Hepatic stellate cell (primary cell): ENCODE data around the gene TNKS2.
A peak's percentile ranks its signal among the peaks of the same experiment; 100 is the strongest.
"Not testable (repeated sequence)": the region's sequence is repeated elsewhere in the genome, so short reads cannot be mapped to it uniquely, and the experiment has no call there.

Experiments
- DNase-seq: peaks from one replicate; pipeline ENCODE4 v3.0.0; 2011; ENCODE audit warnings: low spot score

The TNKS2 gene

DNA sequence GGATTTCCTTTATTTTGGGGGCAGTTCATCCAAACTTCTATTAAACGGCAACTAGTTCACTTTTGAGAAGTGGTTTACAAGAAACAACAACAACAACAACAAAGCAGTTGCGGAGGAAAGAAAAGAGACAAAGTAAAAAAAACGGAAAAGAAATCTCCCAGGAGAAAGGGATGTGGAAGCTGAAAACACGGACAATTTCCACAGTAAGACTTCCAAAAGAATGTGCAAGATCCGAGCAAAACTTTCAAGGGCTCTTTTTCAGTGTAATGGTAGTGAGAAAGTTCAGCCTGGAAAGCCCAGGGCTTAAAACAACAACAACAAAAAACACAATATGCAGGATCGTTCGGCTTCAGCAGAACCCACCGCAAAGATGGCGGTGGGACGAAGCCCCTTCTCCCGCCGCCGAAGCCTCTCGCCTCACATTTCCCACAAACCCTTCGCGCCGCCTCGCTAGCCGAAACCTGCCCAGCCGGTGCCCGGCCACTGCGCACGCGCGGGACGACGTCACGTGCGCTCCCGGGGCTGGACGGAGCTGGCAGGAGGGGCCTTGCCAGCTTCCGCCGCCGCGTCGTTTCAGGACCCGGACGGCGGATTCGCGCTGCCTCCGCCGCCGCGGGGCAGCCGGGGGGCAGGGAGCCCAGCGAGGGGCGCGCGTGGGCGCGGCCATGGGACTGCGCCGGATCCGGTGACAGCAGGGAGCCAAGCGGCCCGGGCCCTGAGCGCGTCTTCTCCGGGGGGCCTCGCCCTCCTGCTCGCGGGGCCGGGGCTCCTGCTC, at the start of gene TNKS2:
TNKS2 (plus strand) TSS at position 553 of the 775 bp plus-strand sequence. CDS start 265 bp downstream, outside the sequence.
- DNase-seq = peak; percentile 94

GRCh38 chr10:91749592-91749991, 48.6 kb upstream of the TNKS2 start:
- DNase-seq = not testable (repeated sequence)

DNA sequence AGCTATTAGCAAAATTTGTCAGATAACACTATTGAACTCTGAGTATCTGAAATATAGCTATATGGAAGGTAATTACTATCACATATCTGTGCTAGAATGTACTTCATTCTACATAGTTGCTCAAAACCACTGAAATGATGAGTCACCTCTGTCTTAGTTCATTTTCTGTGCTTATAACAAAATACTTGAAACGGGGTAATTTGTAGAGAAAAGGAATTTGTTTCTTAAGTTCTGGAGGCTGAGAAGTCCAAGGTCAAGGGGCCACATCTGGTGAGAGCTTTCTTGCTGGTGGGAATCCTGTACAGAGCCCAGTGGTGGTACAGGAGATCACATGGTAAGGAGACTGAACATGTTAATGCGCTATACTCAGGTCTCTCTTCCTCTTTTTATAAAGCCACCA, 41.9 kb upstream of the TNKS2 start:
- peak; percentile 17 for DNase-seq

- peak; percentile 12 for DNase-seq
Observed at GRCh38 chr10:91758303-91759146, 39.7 kb upstream of the TNKS2 start.

- no peak for DNase-seq
Observed at GRCh38 chr10:91759581-91759986, 38.6 kb upstream of the TNKS2 start.

GRCh38 chr10:91761721-91762120, 36.5 kb upstream of the TNKS2 start:
- no peak for DNase-seq

GRCh38 chr10:91762878-91763277, 35.3 kb upstream of the TNKS2 start:
- no peak for DNase-seq

GRCh38 chr10:91766676-91767075, 31.6 kb upstream of the TNKS2 start:
- no peak for DNase-seq

- DNase-seq = no peak
Observed at GRCh38 chr10:91768123-91768522, 30.1 kb upstream of the TNKS2 start.

DNA sequence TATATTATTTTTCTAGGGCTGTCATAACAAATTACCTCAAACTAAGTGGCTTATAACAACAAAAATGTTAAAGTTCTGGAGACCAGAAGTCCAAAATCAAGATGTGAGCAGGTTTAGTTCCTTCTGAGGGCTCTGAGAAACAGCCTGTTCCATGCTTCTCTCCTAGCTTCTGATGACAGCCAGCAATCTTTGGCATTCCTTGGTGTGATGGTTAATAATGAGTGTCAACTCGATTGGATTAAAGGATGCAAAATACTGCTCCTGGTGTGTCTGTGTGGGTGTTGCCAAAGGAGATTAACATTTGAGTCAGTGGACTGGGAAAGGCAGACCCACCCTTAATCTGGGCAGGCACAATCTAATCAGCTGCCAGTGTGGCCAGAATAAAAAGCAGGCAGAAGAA, 26.3 kb upstream of the TNKS2 start:
- DNase-seq = no peak

- no peak for DNase-seq
Observed at GRCh38 chr10:91772461-91772860, 25.8 kb upstream of the TNKS2 start.

DNA sequence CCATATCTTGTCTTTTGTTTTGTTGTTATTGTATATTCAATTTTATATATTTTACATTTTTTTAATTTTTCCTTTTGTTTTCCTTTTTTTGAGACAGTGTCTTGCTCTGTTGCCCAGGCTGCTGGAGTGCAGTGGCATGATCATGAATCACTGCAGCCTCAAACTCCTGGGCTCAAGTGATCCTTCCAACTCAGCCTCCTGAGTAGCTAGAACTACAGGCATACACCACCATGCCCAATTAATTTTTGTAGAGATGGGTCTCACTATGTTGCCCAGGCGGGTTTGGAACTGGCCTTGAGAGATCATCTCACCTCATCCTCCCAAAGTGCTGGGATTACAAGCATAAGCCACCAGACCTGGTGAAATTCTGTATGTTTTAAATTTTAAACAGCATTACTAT, 25.4 kb upstream of the TNKS2 start:
- no peak for DNase-seq

GRCh38 chr10:91774571-91774970, 23.7 kb upstream of the TNKS2 start:
- DNase-seq = no peak

DNA sequence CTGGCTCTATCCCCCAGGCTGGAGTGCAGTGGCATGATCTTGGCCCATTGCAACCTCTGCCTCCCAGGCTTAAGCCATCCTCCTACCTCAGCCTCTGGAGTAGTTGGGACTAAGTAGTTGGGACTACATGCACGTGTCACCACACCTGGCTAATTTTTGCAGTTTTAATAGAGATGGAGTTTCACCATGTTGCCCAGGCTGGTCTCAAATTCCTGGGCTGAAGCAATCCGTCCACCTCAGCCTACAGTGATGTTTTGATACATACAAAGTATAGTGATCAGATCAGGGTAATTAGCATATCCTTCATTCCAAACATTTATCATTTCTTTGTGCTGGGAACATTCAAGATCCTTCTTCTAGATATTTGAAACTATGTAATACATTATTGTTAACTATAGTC, 22.5 kb upstream of the TNKS2 start:
- no peak for DNase-seq

DNA sequence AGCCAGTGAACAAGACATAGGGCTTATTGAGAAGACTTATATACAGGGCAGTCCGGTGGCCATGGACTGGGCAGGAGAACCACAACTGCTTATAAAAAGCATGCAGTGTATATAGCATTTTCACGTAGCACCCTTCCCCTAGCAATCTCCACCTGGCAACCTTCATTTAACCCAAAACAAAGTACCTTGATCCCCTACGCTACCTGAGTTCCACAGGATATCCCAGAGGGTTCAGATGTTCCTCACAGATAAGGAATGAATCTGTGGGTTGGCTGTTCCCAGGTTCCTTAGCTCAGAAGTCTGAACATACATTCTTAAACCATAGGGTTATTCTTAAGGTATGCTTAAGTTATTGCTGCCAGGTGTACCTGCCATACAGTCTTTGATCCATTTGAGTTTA, 22.0 kb upstream of the TNKS2 start:
- DNase-seq = no peak

DNA sequence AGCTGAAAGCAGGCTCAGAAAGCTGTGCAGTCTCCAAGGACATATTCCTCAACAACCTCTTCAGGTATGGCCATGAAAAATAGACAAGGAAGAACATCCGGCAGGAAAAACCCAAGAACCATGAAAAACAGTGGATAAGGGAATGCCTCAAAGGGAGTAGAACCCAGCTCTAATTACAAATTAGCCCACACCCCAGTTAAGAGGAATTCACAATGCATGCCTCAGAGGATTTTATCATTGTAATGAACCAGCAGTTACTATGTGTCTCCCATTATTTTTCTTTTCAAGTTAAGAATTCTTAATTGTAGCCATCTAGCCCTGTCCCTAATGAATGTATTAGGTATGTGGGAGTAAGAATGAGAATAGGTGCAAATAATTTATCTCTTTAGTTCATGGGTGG, 19.7 kb upstream of the TNKS2 start:
- no peak for DNase-seq

DNA sequence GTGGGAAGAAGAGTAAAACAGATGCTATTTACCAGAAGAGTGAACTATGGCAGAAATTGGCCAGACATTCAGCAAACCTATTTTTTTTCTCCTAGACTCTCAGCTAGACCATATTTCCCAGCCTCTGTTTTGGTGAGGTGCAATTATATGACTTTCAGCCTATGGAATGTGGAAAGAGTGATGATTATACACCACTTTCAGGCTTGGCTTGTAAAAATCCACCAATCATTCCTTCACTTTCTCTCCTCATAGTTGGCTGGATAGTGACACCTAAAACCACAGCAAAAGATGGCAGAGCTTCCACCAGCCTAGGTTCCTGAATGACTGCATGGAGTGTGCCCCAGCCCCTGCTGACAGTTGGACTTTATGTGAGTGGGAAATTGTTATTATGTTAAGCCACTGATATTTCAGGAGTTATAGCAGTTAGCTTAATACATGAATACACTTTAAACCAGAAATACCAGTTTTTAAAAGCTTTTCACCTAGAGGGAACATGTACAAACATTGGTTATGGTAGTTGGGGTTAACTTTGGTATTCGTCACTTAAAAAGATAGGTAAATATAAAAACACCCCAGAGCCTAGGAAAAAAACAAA, 19.1 kb upstream of the TNKS2 start:
- DNase-seq = no peak

- no peak for DNase-seq
Observed at GRCh38 chr10:91782539-91782938, 15.7 kb upstream of the TNKS2 start.

DNA sequence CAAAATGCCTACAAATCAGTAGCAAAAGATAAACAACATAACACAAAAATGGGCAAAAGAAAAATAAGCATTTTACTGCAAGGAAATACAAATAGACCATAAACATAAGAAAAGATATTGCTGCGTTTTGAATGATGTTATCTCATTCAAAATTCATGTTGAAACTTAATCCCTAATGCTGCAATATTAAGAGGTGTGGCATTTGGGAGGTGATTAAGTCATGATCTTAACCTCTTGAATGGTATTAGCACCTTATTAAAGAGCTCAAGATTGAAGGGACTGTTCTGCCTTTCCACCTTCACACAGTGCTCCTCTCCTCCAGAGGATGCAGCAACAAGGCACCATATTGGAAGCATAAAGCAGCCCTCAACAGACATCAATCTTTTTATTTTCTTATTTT, 12.4 kb upstream of the TNKS2 start:
- no peak for DNase-seq

GRCh38 chr10:91787258-91787657, 11.0 kb upstream of the TNKS2 start:
- no peak for DNase-seq

- no peak for DNase-seq
Observed at GRCh38 chr10:91787810-91788209, 10.4 kb upstream of the TNKS2 start.

- DNase-seq = no peak
Observed at GRCh38 chr10:91788527-91788926, 9.7 kb upstream of the TNKS2 start.
